Immature natural killer cell (primary cell): ENCODE measurements around the gene PALD1. TPM values are rescaled to one million over a fixed set of nuclear protein-coding genes. Genes with fewer than 3 reads are reported as not detected.

ENCODE experiments used
- DNase-seq, 3 donors: peaks; one replicate each; pipeline ENCODE4 v3.0.0; 2022; ENCODE audit warnings: mixed read lengths in 1 of 3
- H3K27ac Mint-ChIP-seq, 6 donors: one replicate each; pipeline ENCODE4 v1.8.0; 2020; ENCODE audit warnings: mixed read lengths in 6 of 6, mild to moderate bottlenecking in 5 of 6, inconsistent platforms in 4 of 6, moderate library complexity in 3 of 6
- H3K27me3 Mint-ChIP-seq, 3 donors: one replicate each; pipeline ENCODE4 v1.8.0; 2020 to 2021; ENCODE audit warnings: low read depth in 3 of 3, mild to moderate bottlenecking in 3 of 3, mixed read lengths in 3 of 3, moderate library complexity in 3 of 3, inconsistent platforms in 1 of 3
- H3K36me3 Mint-ChIP-seq, 3 donors: one replicate each; pipeline ENCODE4 v1.8.0; 2020; ENCODE audit warnings: mixed read lengths in 3 of 3, inconsistent platforms in 2 of 3, mild to moderate bottlenecking in 2 of 3
- H3K4me1 Mint-ChIP-seq, 2 donors: one replicate each; pipeline ENCODE4 v1.8.0; 2020; ENCODE audit warnings: inconsistent platforms in 2 of 2, mild to moderate bottlenecking in 2 of 2, mixed read lengths in 2 of 2, moderate library complexity in 1 of 2
- H3K4me3 Mint-ChIP-seq, 5 donors: one replicate each; pipeline ENCODE4 v1.8.0; 2020; ENCODE audit warnings: mild to moderate bottlenecking in 5 of 5, mixed read lengths in 5 of 5, inconsistent platforms in 3 of 5, moderate library complexity in 3 of 5
- H3K9me3 Mint-ChIP-seq, 6 donors: one replicate each; pipeline ENCODE4 v1.8.0; 2020; ENCODE audit warnings: mild to moderate bottlenecking in 6 of 6, mixed read lengths in 6 of 6, inconsistent platforms in 4 of 6, moderate library complexity in 3 of 6
- polyA plus RNA-seq, 3 donors: library from polyadenylated mRNA; unstranded; fragments of 300-500 nt; fragmentation: Illumina TruSeq; gene quantifications; one replicate each; pipeline ENCODE4 v1.2.3, GENCODE V29; 2021

Gene PALD1
- polyA plus RNA-seq, 3 donors from 2014 or later = 0.12 to 2.2 (median 0.14) TPM

- Mint-ChIP-seq H3K4me3 (no peak overlapping the region), H3K9me3 (no peaks in the 10 kb centered on the region), H3K27ac (no peak overlapping the region), H3K36me3 (no peaks in the 10 kb centered on the region), H3K27me3 (peaks cover 2 to 5% (median 2%) of the 10 kb centered on the region in 3 donors), H3K4me1 (peaks cover 51 to 55% of the 10 kb centered on the region in 2 donors)
- no peak for DNase-seq
These were observed 18.6 kb downstream of the PALD1 start for GRCh38 chr10:70497120-70497545.

DNA sequence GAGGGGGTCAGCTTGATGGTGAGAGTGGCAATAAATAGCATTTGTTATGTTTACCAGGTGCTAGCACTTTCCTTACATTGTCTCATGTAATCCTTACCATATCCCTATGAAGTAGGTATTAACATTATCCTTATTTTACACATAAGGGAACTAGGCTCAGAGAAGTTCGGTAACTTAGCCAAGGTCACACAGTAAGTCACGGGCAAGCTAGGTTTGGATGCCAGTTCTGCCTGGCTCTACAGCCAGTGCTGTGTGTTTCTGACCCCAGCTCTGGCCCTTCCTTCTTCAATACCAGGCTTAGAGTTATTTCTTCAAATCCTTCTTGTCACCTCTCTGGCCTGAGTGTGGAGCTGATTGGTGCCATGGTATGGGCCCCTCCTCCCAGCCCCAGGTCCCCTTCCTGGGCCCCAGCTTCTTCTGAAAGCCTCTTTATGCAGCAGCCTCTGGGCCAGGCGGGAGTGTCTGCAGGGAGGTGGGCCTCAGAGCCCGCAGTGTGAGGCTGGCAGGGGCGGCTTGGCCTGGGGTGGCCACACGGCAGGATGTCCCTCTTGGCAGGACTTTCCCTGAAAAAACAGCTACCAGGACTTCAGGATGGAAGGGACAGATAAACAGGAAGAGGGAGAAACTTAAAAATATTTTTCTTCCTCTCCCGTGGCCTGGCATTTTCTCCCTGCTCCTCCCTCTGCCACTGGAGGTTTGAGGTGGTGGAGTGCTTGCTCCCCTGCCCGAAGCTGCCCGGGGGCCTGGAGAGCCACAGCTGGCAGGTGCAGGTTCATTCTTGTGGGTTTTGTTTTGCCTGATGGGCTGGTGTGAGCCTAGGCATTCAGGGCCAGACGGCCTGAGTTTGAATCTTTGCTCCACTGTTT is 20.6 kb downstream of the PALD1 start:
- no peak for DNase-seq
- no peaks in the 10 kb centered on the region for H3K36me3 Mint-ChIP-seq
- peaks cover 39 to 42% of the 10 kb centered on the region in 2 donors for H3K4me1 Mint-ChIP-seq
- no peaks in the 10 kb centered on the region for H3K9me3 Mint-ChIP-seq
- H3K27ac Mint-ChIP-seq = no peak overlapping the region
- H3K4me3 Mint-ChIP-seq = no peak overlapping the region
- peaks cover 2 to 3% (median 3%) of the 10 kb centered on the region in 3 donors for H3K27me3 Mint-ChIP-seq

- no peak overlapping the region for H3K27ac Mint-ChIP-seq
- no peak overlapping the region for H3K4me3 Mint-ChIP-seq
- H3K36me3 Mint-ChIP-seq = no peaks in the 10 kb centered on the region
- DNase-seq = no peak
- no peaks in the 10 kb centered on the region for H3K9me3 Mint-ChIP-seq
- H3K4me1 Mint-ChIP-seq = peaks cover 33 to 36% of the 10 kb centered on the region in 2 donors
- peaks cover 2 to 3% (median 3%) of the 10 kb centered on the region in 3 donors for H3K27me3 Mint-ChIP-seq
These were observed 21.2 kb downstream of the PALD1 start for GRCh38 chr10:70499836-70500167.

DNA sequence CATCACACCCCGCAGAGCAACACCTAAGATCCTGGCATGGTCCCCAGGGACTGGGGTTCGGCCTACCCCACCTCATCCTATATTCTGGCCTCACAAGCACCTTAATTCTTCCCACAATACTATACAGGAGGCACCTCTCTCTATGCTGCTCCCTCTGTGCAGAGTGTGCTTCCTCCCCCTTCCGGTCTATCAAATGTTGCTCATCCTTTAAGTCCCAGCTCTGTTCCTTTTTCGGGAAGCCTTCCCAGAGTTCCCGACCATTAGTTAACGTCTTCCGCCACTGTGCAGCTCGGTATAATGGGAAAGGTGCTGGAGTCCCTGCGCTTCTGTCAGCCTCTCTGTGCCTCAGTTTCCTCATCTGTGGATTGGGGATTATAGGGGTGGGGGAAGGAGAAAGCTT is 21.8 kb downstream of the PALD1 start:
- H3K4me1 Mint-ChIP-seq = peaks cover 28 to 30% of the 10 kb centered on the region in 2 donors
- peak overlapping the region in 1 of 6 donors; percentile 10 for H3K27ac Mint-ChIP-seq

DNA sequence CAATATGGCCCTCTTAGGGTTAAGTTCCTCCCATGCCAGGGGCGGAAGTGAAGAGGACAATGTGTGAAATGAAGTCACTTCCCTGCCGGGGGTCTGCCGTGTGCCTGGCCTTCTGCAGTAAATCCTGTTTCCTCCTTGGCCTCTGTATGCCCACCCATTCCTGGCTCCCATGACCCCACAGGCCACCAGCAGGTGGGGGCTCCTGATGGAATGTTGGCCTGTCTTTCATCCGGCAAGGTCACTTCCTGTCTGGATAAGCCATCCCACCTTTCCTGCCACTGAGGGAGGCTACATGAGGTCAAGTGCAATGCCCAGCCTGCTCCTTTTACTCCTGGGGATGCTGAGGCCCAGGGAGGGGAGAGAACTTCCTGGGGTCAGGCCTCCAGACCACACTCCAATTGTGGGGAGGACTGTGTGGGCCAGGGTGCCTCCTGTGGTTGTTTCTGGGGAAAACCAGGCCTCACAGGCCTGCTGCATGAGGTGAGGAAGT is 22.3 kb downstream of the PALD1 start:
- no peaks in the 10 kb centered on the region for H3K36me3 Mint-ChIP-seq
- H3K4me1 Mint-ChIP-seq = peaks cover 23 to 25% of the 10 kb centered on the region in 2 donors
- no peak for DNase-seq
- peak overlapping the region; percentile 24 to 57 (median 47) for H3K4me3 Mint-ChIP-seq
- H3K9me3 Mint-ChIP-seq = no peaks in the 10 kb centered on the region
- peak overlapping the region in 1 of 6 donors; percentile 10 for H3K27ac Mint-ChIP-seq
- H3K27me3 Mint-ChIP-seq = peaks cover 1 to 3% (median 2%) of the 10 kb centered on the region in 3 donors

More for the DNA sequence above, 21.8 kb downstream of the PALD1 start:
- DNase-seq = no peak
- no peaks in the 10 kb centered on the region for H3K36me3 Mint-ChIP-seq
- H3K4me3 Mint-ChIP-seq = peak overlapping the region in 4 of 5 donors; percentile 24 to 57 (median 44)
- peaks cover 2 to 3% (median 3%) of the 10 kb centered on the region in 3 donors for H3K27me3 Mint-ChIP-seq
- no peaks in the 10 kb centered on the region for H3K9me3 Mint-ChIP-seq

GRCh38 chr10:70502406-70502805 is 23.8 kb downstream of the PALD1 start:
- peaks cover 23% of the 10 kb centered on the region in 2 donors for H3K4me1 Mint-ChIP-seq
- no peaks in the 10 kb centered on the region for H3K36me3 Mint-ChIP-seq
- H3K4me3 Mint-ChIP-seq = no peak overlapping the region
- DNase-seq = no peak
- H3K27me3 Mint-ChIP-seq = peaks cover 0 to 2% (median 1%) of the 10 kb centered on the region in 3 donors
- peak overlapping the region in 1 of 6 donors; percentile 69 for H3K27ac Mint-ChIP-seq
- no peaks in the 10 kb centered on the region for H3K9me3 Mint-ChIP-seq

DNA sequence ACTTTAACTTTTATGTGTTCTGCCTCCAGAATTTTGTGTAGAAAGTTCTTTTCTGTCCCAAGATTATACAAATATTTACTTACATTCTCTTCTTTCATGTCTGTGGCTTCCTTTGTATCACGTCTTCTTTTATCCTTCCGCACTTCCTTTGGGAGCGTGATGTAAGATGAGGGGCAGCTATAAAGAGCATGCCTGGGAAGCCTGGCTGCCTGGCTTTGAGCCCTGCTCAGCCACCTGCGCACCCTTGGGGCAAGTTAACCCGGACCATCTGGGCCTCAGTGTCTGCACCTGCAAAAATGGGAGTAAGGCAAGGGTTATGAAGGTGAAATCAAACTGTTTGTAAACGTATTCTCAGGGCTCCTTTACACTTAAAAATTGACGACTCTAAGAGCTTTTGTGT is 25.2 kb downstream of the PALD1 start:
- Mint-ChIP-seq H3K4me3 (no peak overlapping the region), H3K27ac (no peak overlapping the region)

GRCh38 chr10:70504521-70505358 is 26.2 kb downstream of the PALD1 start:
- H3K27ac Mint-ChIP-seq = no peak overlapping the region

More for the DNA sequence above, 25.2 kb downstream of the PALD1 start:
- no peaks in the 10 kb centered on the region for H3K9me3 Mint-ChIP-seq
- peaks cover 22 to 23% of the 10 kb centered on the region in 2 donors for H3K4me1 Mint-ChIP-seq
- H3K27me3 Mint-ChIP-seq = peaks cover 0 to 6% (median 0%) of the 10 kb centered on the region in 3 donors
- H3K36me3 Mint-ChIP-seq = no peaks in the 10 kb centered on the region
- DNase-seq = no peak

GRCh38 chr10:70505908-70506307 is 27.3 kb downstream of the PALD1 start:
- Mint-ChIP-seq H3K4me3 (no peak overlapping the region), H3K9me3 (no peaks in the 10 kb centered on the region), H3K27me3 (peaks cover 0 to 6% (median 0%) of the 10 kb centered on the region in 3 donors), H3K36me3 (no peaks in the 10 kb centered on the region), H3K4me1 (peaks cover 7 to 9% of the 10 kb centered on the region in 2 donors), H3K27ac (no peak overlapping the region)
- DNase-seq = no peak

More at GRCh38 chr10:70504521-70505358, 26.2 kb downstream of the PALD1 start:
- Mint-ChIP-seq H3K9me3 (no peaks in the 10 kb centered on the region), H3K36me3 (no peaks in the 10 kb centered on the region), H3K4me1 (peaks cover 18 to 20% of the 10 kb centered on the region in 2 donors), H3K27me3 (peaks cover 0 to 6% (median 0%) of the 10 kb centered on the region in 3 donors), H3K4me3 (no peak overlapping the region)
- DNase-seq = no peak

- Mint-ChIP-seq H3K4me1 (no peaks in the 10 kb centered on the region), H3K9me3 (no peaks in the 10 kb centered on the region), H3K27me3 (peaks cover 2 to 4% (median 2%) of the 10 kb centered on the region in 3 donors), H3K36me3 (no peaks in the 10 kb centered on the region), H3K4me3 (no peak overlapping the region), H3K27ac (peak overlapping the region in 1 of 6 donors; percentile 34)
- DNase-seq = no peak
These were observed 29.4 kb downstream of the PALD1 start for GRCh38 chr10:70507966-70508365.

DNA sequence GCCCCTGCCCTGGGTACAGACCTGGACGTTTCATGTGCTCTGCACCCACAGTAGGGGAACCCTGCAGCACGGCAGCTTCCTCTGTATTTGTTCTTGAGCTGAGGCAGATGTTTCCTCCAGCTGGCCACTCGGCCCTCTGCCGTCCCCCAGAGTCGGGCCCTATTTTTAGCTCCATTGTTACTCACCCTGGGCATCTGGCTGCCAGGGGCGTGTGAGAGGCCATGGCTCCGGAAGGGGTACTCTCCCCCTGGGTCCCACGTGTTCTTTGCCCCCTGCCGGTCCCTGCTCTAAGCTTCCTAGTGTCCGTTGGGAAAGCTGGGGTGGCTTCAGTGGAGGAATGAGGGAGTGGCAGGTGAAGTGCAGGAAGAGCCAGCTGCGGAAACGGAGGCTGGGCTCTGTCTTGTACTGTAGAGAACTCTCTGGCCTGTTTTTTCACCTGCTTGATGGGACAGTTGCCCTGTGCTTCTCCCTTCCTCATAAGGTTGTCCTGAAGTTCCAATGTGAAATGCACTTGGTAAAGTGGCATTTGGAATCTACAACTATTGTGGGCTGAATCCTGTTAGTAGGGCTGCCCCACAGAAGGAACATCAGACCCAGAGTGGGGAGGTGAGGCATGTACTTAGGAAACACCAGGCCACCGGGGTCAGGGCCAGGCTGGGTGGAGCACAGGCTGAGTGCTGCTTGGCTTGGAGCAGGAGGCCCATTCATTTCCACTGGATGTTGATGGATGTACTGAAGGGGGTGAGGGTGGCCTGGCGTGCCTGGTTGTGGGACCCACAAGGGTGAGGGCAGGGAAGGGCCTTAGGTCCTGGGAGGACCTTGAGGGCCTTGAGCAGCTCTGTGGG is 30.6 kb downstream of the PALD1 start:
- H3K36me3 Mint-ChIP-seq = no peaks in the 10 kb centered on the region
- no peaks in the 10 kb centered on the region for H3K4me1 Mint-ChIP-seq
- H3K27ac Mint-ChIP-seq = no peak overlapping the region
- peaks cover 2 to 4% (median 2%) of the 10 kb centered on the region in 3 donors for H3K27me3 Mint-ChIP-seq
- H3K9me3 Mint-ChIP-seq = no peaks in the 10 kb centered on the region
- H3K4me3 Mint-ChIP-seq = no peak overlapping the region
- DNase-seq = no peak

- H3K4me3 Mint-ChIP-seq = no peak overlapping the region
- H3K9me3 Mint-ChIP-seq = no peaks in the 10 kb centered on the region
- peaks cover 2 to 4% (median 2%) of the 10 kb centered on the region in 3 donors for H3K27me3 Mint-ChIP-seq
- DNase-seq = no peak
- no peaks in the 10 kb centered on the region for H3K36me3 Mint-ChIP-seq
- no peak overlapping the region for H3K27ac Mint-ChIP-seq
- H3K4me1 Mint-ChIP-seq = no peaks in the 10 kb centered on the region
These were observed 31.2 kb downstream of the PALD1 start for GRCh38 chr10:70509757-70510147.

DNA sequence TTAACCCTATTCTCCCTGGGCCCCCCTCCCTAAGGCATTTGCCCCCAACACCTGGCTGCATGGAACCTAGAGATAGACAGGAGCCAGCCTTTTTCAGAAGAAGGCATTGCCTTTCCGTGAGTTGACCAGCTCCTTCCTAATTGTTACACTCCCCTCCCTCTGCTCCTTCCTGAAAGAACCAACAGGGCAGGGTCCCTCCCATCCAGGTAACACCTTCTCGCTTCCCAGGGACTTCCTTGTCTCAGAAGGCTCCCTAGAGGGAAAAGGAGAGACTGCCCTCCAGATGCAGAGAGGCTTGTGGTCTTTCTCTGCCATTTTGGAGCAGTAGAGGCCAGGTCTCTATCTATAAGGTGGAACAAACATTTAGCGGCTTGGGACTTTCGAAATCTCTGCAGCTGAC is 31.9 kb downstream of the PALD1 start:
- H3K4me1 Mint-ChIP-seq = no peaks in the 10 kb centered on the region
- H3K9me3 Mint-ChIP-seq = no peaks in the 10 kb centered on the region
- no peaks in the 10 kb centered on the region for H3K36me3 Mint-ChIP-seq
- DNase-seq = no peak
- H3K4me3 Mint-ChIP-seq = no peak overlapping the region
- H3K27ac Mint-ChIP-seq = no peak overlapping the region
- peaks cover 3 to 4% (median 4%) of the 10 kb centered on the region in 3 donors for H3K27me3 Mint-ChIP-seq
